Mammary epithelial cell (primary cell): ENCODE data around the gene FAM236D.
"Not testable (repeated sequence)": the region's sequence is repeated elsewhere in the genome, so short reads cannot be mapped to it uniquely, and the experiment has no call there.

Experiments used
- CTCF ChIP-seq, 2 donors: IDR thresholded peaks in 1 of 2; conservative IDR thresholded peaks in 1 of 2; 2 replicates each; pipeline ENCODE4 v1.5.1; 2011 to 2012; ENCODE audit warnings: inconsistent platforms in 2 of 2, low read length in 2 of 2, mild to moderate bottlenecking in 2 of 2, control low read depth in 1 of 2, low read depth in 1 of 2; ENCODE audit not compliant: insufficient read depth in 1 of 2; ENCODE audit errors: extremely low read depth in 1 of 2
- EZH2 ChIP-seq: IDR thresholded peaks from 2 replicates; pipeline ENCODE4 v1.6.1; 2012; ENCODE audit warnings: low read length, inconsistent platforms, borderline replicate concordance

GRCh38 chrX:72790390-72790789, 17.6 kb downstream of the FAM236D start:
- not testable (repeated sequence) for TF ChIP-seq CTCF (conservative IDR thresholded peaks at IDR 0.05 in 1 of 2, IDR thresholded peaks at IDR 0.05 in 1 of 2; ENCODE audit: extremely low read depth in 1 of 2, insufficient read depth in 1 of 2, low read depth in 1 of 2, low read length in 2 of 2); EZH2
